ENCODE results near the gene OSBPL6.

DNA sequence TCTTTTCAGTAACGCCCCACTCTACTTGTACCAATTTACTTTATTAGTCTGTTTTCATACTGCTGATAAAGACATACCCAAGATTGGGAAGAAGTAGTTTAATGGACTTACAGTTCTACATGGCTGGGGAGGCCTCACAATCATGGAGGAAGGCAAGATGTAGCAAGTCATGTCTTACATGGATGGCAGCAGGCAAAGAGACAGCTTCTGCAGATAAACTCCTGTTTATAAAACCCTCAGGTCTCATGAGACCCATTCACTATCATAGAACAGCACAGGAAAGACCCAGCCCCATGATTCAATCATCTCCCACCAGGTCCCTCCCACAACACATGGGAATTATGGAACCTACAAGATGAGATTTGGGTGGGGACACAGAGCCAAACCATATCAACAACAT is 38.8 kb upstream of the OSBPL6 start:
- no peak for TF ChIP-seq CTCF (IDR thresholded peaks at IDR 0.05)
- TF ChIP-seq POLR2A (IDR thresholded peaks at IDR 0.05), result no peak

Data from right lobe of liver (tissue), 4 donors.